Chondrocyte (in vitro differentiated cells): ENCODE measurements around the gene ZNF490. TPM values are rescaled to one million over a fixed set of nuclear protein-coding genes. Genes with fewer than 3 reads are reported as not detected.

Source experiments
- DNase-seq: peaks from one replicate; pipeline ENCODE4 v3.0.0; 2021; ENCODE audit warnings: mixed read lengths, low spot score
- H3K27ac Mint-ChIP-seq: one replicate; pipeline ENCODE4 v1.8.0; 2021; ENCODE audit warnings: mild to moderate bottlenecking, moderate library complexity, mixed read lengths; ENCODE audit not compliant: unreplicated experiment
- H3K27me3 Mint-ChIP-seq: 2 replicates; pipeline ENCODE4 v1.8.0; 2021; ENCODE audit warnings: low read depth, mixed read lengths
- H3K36me3 Mint-ChIP-seq: 2 replicates; pipeline ENCODE4 v1.8.0; 2021; ENCODE audit warnings: low read depth, mixed read lengths
- H3K4me1 Mint-ChIP-seq: 2 replicates; pipeline ENCODE4 v1.8.0; 2021; ENCODE audit warnings: low read depth, mild to moderate bottlenecking, mixed read lengths
- H3K4me3 Mint-ChIP-seq: one replicate; pipeline ENCODE4 v1.8.0; 2021; ENCODE audit warnings: mild to moderate bottlenecking, moderate library complexity, mixed read lengths; ENCODE audit not compliant: unreplicated experiment
- H3K9me3 Mint-ChIP-seq: 2 replicates; pipeline ENCODE4 v1.8.0; 2021; ENCODE audit warnings: low read depth, mixed read lengths
- total RNA-seq: library from RNA; stranded (reverse); gene quantifications from 3 replicates; pipeline ENCODE4 v1.2.1, GENCODE V29; 2021
- TF ChIP-seq, protein P1 (sequence below): fragments of 200-600 bp; sonication (generic); IDR thresholded peaks from 2 replicates; pipeline ENCODE4 v1.5.0; 2021; ENCODE audit warnings: antibody characterized with exemption, mild to moderate bottlenecking, moderate library complexity

ZNF490 gene
- total RNA-seq, 1 donor from 2014 or later: 6.7 TPM

DNA sequence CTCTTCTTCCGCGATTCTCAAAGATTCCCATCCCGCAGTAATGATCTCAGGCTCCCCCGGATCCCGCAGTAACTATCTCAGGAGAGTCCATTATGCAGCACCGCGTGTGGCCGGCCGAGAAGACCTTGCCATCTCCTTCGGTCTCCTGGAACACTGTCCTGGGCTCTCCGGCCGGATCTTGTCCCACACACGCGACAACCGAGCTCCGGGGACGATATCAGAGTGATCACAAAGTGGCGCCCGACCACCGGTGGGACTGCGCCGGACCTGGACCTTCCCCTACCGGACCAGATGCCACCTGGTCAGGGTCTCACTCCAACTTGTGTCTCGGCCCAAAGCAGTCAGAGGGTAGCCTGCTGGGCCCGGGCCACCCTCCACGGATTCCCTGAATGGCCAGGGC is 31.9 kb upstream of the ZNF490 start:
- TF ChIP-seq, protein P1, sequence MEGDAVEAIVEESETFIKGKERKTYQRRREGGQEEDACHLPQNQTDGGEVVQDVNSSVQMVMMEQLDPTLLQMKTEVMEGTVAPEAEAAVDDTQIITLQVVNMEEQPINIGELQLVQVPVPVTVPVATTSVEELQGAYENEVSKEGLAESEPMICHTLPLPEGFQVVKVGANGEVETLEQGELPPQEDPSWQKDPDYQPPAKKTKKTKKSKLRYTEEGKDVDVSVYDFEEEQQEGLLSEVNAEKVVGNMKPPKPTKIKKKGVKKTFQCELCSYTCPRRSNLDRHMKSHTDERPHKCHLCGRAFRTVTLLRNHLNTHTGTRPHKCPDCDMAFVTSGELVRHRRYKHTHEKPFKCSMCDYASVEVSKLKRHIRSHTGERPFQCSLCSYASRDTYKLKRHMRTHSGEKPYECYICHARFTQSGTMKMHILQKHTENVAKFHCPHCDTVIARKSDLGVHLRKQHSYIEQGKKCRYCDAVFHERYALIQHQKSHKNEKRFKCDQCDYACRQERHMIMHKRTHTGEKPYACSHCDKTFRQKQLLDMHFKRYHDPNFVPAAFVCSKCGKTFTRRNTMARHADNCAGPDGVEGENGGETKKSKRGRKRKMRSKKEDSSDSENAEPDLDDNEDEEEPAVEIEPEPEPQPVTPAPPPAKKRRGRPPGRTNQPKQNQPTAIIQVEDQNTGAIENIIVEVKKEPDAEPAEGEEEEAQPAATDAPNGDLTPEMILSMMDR: no peak
- Mint-ChIP-seq H3K36me3 (peaks cover 2% of the 10 kb centered on the region), H3K4me1 (peaks cover 7% of the 10 kb centered on the region), H3K27me3 (no peaks in the 10 kb centered on the region), H3K4me3 (no peak overlapping the region), H3K9me3 (no peaks in the 10 kb centered on the region), H3K27ac (no peak overlapping the region)
- peak; percentile 84 for DNase-seq

DNA sequence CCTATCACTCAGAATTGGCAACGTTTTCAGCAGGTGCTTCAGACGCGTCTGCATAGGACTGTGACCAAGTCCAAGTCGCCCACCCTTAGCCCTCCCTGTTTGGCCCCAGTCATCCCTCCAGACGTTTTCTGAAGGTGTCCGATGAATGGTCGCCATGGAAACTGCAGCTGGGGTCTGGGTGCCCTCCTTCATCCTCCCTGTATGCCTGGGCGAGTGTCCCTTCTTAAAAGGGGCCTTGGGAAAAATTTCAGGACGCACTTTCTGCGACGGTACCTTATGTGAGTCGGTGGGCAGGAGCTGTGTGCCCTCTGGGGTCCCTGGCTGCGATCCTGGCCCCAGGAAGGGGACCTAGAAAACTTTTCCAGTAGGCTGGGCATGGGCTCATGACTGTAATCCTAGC is 30.8 kb upstream of the ZNF490 start:
- Mint-ChIP-seq H3K27me3 (no peaks in the 10 kb centered on the region), H3K4me1 (peaks cover 7% of the 10 kb centered on the region), H3K9me3 (no peaks in the 10 kb centered on the region), H3K36me3 (peaks cover 2% of the 10 kb centered on the region), H3K4me3 (no peak overlapping the region), H3K27ac (no peak overlapping the region)
- TF ChIP-seq, protein P1: no peak
- peak; percentile 49 for DNase-seq

DNA sequence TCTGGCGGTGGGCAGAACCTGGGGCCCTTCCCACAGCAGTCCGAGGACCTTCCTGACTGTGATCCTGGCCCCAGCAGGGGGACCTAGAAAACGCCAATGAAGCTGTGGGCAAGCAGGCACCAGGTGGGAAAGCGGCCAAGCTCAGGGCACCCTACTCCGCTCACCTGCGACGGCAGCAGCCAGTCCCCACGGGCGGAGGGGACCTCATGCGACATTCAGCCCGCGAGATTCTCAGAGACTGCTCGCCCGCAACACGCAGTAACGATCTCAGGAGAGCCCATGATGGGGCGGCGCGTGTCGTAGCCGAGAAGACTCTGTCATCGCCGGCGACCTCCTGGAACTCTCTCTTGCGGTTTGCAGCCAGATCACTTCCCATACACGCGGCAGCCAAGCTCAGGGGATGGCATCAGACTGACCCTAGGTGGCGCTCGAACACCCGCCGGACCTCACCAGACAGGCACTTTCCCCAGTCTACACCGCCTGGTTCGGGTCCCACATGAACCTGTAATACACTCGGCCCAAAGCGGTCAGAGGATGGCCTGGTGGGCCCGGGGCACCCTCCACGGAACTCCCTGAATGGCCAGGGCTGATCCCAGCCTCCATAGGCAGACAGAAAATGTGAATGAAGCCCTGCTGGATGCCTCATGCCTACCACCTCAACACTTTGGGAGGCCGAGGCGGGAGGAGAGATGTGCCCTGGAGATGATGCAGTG is 29.4 kb upstream of the ZNF490 start:
- Mint-ChIP-seq H3K9me3 (no peaks in the 10 kb centered on the region), H3K27ac (peak overlapping the region; percentile 66), H3K4me1 (peaks cover 7% of the 10 kb centered on the region), H3K36me3 (peaks cover 2% of the 10 kb centered on the region), H3K27me3 (no peaks in the 10 kb centered on the region), H3K4me3 (peak overlapping the region; percentile 51)
- TF ChIP-seq, protein P1: peak; percentile 88
- peak; percentile 91 for DNase-seq

DNA sequence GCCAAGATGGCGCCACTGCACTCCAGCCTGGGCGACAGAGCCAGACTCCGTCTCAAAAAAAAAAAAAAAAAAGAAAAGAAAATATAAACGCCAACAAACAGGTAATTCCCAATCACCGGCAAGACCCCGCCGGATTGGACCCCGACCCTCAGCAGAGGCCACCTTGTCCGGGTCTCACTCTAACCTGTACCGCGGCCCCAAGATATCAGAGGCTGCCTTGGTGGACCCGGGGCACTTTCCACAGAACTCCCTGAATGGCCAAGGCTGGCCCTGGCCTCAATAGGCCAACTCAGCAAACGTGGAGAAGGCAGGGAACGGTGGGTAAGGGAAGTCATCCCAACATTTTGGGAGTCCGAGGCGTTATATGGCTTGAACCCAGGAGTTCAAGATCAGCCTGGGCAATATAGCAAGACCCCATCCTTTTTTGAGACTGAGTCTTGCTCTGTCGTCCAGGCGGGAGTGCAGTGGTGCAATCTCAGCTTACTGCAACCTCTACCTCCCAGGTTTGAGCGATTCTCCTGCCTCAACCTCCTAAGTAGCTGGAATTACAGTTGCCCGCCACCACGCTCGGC is 28.1 kb upstream of the ZNF490 start:
- no peaks in the 10 kb centered on the region for H3K27me3 Mint-ChIP-seq

DNA sequence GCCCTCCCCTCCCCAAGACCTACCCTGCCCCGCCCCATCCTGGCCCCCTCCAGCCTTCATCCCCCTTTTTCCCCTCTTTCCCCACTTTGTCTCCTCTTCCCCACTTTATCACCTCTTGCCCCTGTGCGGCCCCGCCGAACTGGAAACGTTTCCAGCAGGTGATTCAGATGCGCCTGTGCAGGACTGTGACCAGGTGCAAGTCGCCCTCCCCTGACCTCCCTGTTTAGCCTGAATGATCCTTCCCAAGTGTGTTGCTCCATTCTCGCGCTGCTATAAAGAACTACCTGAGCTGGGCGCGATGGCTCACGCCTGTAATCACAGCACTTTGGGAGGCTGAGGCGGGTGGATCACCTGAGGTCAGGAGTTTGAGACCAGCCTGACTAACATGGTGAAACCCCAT is 26.0 kb upstream of the ZNF490 start:
- peak; percentile 36 for DNase-seq
- Mint-ChIP-seq H3K4me1 (peaks cover 7% of the 10 kb centered on the region), H3K4me3 (no peak overlapping the region), H3K27me3 (no peaks in the 10 kb centered on the region), H3K9me3 (no peaks in the 10 kb centered on the region), H3K27ac (no peak overlapping the region), H3K36me3 (peaks cover 1% of the 10 kb centered on the region)
- TF ChIP-seq, protein P1: no peak

More for the DNA sequence above, 28.1 kb upstream of the ZNF490 start:
- Mint-ChIP-seq H3K27ac (no peak overlapping the region), H3K4me1 (peaks cover 7% of the 10 kb centered on the region), H3K4me3 (no peak overlapping the region), H3K9me3 (no peaks in the 10 kb centered on the region), H3K36me3 (peaks cover 2% of the 10 kb centered on the region)
- TF ChIP-seq, protein P1: no peak
- peak; percentile 72 for DNase-seq
